NOMO-1 (cell line): ENCODE data around the gene CMIP.

Experiments used
- DNase-seq, 2 experiments: peaks; one replicate each; lab custom pipeline; 2025; ENCODE audit not compliant: unreplicated experiment in 2 of 2; lab: John Stamatoyannopoulos, UW

Gene CMIP

DNA sequence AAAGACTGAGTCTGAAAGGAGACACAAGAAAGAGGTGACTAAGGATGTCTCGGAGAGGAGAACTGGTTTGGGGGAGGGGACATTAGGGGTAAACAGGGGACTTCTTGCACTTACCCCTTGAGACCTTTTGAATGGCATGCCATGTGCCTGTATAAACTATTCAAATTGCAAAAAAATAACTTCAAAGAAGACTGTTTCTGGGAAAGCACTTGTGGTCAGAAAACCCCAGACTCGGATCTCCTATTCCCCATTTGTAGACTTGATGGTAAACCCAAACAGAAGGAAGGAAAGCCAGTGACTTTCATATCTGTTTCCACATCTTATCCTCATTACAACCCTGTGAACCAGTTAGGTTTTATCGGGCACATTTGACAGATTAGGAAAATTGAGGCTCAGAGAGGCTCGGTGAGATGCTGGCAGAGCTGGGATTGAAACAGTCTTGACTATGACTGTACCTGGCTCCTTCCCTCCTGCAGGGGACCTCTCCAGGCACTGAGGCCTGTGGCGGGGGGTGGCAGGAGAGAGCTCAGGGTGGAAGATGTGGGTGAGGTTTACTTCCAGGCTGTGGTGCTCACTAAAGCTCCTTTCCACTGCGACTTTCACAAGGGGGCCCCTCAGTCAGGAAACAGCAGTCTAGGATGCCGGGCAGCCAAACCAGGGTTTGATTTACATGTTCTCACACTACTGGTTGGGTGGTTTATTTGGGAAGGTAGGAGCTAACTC is 304.0 kb downstream of the CMIP start:
- peak; percentile 9 to 33 for DNase-seq

GRCh38 chr16:81752225-81752875 is 307.7 kb downstream of the CMIP start:
- DNase-seq: peak; percentile 97 to 98

DNA sequence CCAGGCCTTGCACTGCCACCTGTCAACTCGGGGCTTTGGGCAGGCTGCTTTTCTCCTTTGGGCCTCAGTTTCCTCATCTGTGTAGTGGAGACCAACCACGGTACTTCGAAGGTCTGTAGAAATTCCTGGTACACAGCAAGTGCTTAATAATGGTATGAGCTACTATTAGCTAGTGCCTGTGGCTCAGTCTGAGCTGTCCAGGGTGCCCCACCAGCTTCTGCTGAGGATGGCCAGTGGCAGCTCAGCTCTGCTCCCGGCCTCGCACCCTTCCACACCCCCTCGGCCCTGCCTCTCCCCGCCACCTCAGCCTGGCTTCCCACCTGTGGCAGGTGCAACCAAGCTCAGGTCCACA is 308.2 kb downstream of the CMIP start:
- DNase-seq: no peak

GRCh38 chr16:81754858-81755257 is 310.2 kb downstream of the CMIP start:
- DNase-seq: no peak

DNA sequence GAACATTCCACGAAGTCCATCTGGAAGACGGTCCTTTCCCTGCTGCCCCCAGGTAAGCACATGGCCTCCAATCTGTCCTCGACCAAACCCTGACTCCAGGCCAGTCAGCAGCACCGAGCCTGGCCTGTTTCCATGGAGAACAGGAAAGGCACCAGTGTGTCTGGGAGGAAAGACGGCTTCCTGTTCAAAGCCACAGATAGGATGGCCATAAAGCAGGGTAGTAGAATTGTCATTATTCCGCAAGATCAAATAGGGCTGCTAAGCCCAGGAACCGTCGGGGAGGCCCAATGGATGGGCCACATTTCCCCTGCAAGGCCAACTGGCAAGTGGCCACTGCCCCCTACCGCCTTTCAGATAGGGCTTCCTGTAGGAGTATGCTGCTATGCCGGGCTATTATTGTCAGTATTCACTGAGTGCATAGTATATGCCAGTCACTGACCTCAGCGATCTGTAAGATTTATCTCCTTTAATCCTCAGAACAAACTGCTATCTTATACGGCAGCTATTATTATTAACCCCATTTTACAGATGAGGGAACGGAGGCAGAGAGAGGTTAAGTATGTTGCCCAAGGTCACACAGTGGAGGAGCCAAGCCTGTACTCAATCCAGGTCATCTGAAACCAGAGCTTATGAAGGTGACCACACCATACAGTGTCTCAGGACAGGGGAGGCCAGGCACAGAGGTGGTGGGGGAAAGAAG is 311.5 kb downstream of the CMIP start:
- DNase-seq: peak; percentile 29 to 54

DNA sequence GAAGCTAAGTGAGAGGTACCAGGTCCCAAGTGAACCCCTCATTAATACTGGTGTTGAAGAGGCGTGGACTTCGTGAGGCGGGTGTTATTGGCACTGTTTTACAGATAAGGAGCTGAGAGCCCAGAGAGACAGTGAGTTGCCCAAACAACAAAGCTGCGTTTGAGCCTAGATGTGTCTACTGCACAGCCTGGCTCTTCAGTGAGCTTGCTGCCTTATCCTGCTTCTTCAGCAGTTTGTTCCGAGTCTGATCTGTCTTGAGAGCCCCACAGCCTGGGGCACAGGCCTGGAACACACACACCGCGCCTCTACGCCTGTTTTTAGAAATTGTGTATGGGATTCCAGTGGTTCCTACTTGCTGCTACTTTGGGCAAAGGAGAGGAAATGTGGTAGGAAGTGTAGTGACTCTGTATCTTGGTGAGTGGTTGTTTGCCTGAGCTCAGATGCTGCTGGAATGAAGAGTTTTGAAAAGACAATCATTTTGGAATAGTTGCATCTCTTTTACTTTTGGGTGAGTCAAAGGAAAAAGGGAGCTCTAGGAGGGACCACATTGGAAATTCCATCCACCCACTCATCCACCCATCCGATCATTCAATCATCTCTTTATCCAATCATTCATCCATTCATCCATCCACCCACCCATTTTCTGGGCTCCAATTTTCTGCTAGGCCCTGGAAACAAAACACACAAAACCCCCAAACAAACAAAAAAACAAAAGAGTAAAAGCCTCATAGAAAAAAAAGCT is 312.2 kb downstream of the CMIP start:
- no peak for DNase-seq

GRCh38 chr16:81758376-81758775 is 313.8 kb downstream of the CMIP start:
- DNase-seq: peak in 1 of 2 experiments; percentile 15
